ENCODE data around the gene ARHGEF6.

GRCh38 chrX:136762820-136763452 lies 17.8 kb downstream of the ARHGEF6 start:
- TF ChIP-seq CTCF (IDR thresholded peaks at IDR 0.05) (no peak), POLR2AphosphoS5 (IDR thresholded peaks at IDR 0.05) (no peak), POLR2A (IDR thresholded peaks at IDR 0.05) (no peak), EP300 (IDR thresholded peaks at IDR 0.05; ENCODE audit: low read depth) (no peak)
